Skin of body (tissue), 2 donors: ENCODE measurements around the gene KLHL17. TPM values are rescaled to one million over a fixed set of nuclear protein-coding genes. Genes with fewer than 3 reads are reported as not detected.
"Not testable (repeated sequence)": the region's sequence is repeated elsewhere in the genome, so short reads cannot be mapped to it uniquely, and the experiment has no call there.

Experiments
- DNase-seq: peaks from one replicate; lab custom pipeline; 2025; lab: John Stamatoyannopoulos, UW
- total RNA-seq: library from RNA; depleted of rRNA; stranded (reverse); fragments of >200 nt; gene quantifications from one replicate; pipeline ENCODE4 v1.2.3, GENCODE V29; 2014

The KLHL17 gene
- total RNA-seq, 1 donor from 2014 or later: 3.9 TPM

- no peak for DNase-seq
Measured at GRCh38 chr1:966704-967300, 6.4 kb downstream of the KLHL17 start.

DNA sequence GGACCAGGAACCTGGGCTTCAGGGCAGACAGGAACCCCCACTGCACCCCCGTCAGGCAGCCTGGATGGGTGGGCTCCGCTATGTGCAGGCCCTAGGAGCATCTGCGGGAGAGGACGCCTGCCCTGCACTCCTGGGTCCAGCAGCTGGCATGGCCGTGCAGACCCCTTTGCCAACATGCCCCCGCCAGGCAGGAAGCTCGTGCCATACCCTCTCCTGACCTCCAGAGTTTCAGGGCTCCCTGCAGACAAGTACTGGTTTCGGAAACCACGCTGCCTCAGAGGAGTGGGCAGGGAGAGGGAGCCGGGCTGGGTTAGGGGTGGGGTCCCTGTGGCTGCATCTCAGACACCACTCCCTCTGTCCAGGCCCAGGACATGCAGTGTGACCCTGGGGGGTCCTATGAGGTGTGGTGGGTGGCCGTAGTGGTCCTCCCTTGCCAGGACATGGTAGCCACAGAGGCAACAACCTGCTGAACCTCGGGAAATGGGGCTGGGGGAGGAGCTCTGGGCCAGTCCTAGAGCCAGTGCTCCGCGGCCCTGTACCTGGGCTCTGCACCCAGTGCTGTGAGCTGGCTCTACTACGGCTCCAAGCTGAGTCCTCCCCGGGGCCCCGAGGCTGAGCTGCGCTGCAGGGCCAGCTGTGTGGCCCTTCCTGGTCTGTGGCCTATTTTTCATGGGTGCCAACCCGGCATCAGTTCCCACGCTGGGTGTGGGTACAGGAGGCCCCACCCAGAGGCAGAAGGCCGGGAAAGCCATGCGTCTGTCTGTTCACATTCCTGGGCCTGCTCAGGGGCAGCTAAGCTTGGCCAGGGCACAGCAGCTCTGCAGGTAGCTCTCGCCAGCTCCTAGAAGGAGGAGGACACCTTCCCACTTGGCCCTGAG is 7.3 kb downstream of the KLHL17 start:
- DNase-seq: no peak

- no peak for DNase-seq
Measured at GRCh38 chr1:969260-969855, 9.0 kb downstream of the KLHL17 start.

DNA sequence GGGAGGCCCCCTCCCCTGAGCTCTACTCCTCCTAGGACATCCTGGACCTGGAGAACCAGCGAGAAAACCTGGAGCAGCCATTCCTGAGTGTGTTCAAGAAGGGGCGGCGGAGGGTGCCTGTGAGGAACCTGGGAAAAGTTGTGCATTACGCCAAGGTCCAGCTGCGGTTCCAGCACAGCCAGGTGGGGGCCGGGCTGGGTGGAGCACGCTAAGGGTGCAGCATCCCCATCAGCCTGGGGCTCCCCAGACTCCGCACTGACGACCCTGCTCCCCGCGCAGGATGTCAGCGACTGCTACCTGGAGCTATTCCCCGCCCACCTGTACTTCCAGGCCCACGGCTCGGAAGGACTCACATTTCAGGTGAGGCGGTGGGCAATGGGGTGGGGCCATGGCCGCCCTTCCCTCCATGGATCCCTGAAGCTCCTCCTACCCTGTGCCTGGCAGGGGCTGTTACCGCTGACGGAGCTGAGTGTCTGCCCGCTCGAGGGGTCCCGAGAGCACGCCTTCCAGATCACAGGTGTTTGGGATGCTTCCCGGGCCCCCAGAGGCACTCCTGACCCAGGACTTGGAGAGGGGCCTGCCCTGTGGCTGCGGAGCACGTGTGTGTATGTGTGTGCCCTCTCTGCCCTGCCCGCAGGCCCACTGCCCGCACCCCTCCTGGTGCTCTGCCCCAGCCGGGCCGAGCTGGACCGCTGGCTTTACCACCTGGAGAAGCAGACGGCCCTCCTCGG is 10.0 kb downstream of the KLHL17 start:
- DNase-seq: no peak

DNA sequence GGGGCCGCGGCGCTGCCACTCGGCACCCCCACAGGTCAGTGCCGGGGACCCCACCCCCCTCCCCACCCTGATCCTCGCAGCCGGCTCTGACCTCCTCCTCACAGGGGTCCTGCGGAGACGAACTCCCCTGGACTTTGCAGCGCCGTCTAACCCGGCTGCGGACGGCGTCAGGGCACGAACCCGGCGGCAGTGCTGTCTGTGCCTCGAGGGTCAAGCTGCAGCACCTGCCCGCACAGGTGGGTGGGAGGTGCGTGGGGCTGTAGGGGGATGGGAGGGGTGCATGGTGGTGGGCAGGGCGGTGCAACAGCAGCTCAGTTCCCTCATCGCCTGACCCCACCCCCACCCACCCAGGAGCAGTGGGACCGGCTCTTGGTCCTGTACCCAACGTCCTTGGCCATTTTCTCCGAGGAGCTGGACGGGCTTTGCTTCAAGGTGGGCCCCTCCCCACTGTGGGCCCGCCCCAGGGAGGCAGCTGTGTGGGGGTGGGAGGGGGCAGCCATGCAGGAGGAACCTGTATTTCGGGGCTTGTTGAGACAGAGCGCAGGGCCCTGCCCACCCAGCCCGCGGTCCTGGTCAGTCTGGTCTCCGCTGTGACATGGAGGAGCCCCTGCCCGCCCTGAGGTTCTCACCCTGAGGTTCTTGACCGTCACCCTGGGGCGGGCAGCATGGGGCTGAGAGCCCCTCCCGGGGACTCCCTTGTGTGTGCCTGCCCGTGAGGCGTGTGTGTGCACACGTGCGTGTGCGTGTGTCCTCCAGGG is 10.8 kb downstream of the KLHL17 start:
- DNase-seq: no peak

DNA sequence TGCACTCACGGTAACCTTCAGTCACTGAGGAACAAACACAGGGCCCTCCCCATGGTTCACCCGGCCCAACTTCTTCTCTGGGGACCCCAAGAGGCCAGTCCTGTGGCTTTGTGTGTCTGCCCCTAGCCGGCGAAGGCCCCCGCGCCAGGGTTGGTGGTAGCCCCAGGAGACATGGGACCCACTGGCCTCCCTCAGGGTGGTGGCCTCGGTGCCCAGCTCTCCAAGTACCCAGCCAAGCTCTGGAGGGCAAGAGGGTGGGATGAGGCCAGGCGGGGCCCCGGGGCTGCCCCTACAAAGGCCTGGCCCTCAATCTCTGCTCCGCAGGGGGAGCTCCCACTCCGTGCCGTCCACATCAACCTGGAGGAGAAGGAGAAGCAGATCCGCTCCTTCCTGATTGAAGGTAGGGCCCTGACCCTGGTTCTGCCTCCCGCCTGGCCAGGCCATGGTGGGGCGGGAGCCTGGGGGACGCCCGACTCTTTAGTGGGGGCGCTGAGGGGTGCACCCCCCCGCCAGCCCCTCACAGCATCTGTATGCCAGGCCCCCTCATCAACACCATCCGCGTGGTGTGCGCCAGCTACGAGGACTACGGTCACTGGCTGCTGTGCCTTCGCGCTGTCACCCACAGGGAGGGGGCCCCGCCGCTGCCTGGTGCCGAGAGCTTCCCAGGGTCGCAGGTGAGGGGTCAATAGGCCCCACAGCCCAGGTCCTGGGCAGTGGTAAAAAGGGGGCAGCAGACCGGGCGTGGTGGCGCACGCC is 11.5 kb downstream of the KLHL17 start:
- no peak for DNase-seq

DNA sequence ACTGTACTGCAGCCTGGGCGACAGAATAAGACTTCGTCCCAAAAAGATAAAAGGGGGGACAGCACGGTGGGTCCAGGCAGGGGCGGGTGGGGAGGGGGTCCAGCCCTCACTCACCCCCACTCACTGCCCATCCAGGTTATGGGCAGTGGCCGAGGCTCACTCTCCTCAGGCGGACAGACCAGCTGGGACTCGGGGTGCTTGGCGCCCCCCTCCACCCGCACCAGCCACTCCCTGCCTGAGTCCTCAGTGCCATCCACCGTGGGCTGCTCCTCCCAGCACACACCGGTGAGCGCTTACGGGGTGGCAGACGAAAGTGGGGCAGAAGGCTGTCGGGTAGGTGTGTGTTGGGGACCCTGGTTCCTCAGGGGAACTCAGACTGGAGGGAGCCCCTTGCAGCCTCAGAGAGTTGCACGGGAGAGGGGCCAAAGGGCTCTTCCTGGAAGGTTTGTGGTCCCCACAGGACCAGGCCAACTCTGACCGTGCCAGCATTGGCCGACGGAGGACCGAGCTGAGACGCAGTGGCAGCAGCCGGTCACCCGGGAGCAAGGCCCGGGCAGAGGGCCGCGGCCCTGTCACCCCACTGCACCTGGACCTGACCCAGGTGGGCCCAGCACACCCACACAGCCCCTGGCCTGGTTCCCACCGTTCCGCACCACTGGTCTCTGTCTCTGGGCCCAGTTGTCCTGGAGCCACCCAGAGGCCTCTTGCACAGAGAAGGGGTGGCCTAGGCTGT is 12.5 kb downstream of the KLHL17 start:
- DNase-seq: no peak

DNA sequence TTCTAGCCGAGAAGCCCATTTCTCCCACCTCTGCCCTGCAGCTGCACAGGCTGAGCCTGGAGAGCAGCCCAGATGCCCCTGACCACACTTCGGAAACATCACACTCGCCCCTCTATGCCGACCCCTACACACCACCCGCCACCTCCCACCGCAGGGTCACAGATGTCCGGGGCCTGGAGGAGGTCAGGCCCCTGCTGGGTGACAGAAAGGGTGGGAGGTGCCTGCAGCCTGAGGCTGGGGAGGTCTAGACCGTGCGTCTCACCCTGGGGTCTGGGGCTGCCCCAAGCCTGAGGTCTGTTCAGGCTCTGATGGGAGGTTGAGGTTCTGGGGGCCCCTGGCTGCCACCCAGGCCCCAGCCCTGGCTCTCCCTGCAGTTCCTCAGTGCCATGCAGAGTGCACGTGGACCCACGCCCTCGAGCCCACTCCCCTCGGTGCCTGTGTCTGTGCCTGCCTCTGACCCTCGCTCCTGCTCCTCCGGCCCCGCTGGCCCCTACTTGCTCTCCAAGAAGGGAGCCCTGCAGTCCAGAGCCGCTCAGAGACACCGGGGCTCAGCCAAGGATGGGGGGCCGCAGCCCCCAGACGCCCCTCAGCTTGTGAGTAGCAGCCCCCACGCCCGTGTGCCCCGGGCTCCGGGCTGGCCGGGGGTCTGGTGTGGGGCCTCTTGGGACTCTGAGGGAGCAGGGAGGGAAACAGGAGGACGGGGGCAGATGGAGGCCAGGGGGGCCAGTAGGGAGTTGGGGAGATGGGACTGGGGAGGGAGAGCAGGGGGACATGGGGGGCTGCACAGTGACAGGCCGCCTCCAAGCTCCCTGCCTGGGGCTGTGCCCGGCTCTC is 13.3 kb downstream of the KLHL17 start:
- no peak for DNase-seq

GRCh38 chr1:974293-974640 is 13.9 kb downstream of the KLHL17 start:
- no peak for DNase-seq

DNA sequence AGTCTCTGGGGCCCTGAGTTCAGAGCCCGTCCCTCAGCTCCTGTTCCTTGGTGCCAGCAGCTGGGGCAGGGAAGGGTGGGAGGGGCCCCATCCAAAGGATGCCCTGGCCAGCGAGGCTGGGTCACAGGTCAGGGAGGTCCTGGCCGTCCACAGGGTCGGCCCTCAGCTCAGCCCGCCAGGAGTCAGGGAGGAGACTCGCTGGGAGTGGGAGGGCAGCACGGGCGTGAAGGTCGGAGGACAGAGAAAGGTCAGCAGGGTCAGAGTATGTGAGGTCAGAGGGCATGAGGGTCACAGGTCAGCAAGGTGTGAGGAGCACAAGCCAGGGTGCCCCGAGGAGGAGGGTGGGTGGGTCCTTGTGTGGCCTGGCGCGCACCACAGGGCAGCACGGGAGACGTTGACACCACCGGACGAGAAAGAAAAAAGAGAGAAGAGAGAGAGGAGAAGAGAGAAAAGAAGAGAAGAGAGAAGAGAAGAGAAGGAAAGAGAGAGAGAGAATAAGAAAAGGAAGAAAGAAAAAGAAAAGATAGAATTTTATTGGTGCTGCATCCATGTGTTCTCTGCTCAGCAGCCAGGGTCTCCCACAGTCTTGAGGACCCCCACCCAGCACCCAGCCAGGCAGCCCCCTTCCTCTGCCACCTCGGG is 14.4 kb downstream of the KLHL17 start:
- DNase-seq: no peak

DNA sequence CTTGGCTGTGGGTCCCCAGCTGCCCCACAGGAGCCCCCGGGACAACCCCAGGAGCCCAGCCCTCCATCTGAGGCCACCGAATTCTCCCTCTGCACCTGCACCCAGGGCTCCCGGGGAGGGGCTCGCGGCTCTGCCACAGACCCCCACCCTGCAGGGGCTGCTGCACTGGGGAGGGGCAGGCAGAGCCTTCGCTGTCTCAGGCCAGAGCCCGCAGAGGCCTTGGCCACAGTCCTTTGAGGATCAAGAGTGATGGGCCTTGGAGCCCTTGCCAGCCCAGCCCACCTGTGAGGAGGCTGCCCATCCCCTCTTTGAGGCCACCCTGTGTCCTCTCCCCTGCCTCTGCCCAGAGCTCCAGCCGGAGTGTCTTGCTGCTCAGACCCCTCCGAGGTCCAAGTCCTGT is 15.0 kb downstream of the KLHL17 start:
- DNase-seq: no peak

GRCh38 chr1:975896-976683 is 15.7 kb downstream of the KLHL17 start:
- DNase-seq: peak; percentile 26

GRCh38 chr1:976791-977190 is 16.4 kb downstream of the KLHL17 start:
- not testable (repeated sequence) for DNase-seq

GRCh38 chr1:978069-978834 is 17.9 kb downstream of the KLHL17 start:
- DNase-seq: no peak

- no peak for DNase-seq
Measured at GRCh38 chr1:978835-979743, 18.7 kb downstream of the KLHL17 start.

DNA sequence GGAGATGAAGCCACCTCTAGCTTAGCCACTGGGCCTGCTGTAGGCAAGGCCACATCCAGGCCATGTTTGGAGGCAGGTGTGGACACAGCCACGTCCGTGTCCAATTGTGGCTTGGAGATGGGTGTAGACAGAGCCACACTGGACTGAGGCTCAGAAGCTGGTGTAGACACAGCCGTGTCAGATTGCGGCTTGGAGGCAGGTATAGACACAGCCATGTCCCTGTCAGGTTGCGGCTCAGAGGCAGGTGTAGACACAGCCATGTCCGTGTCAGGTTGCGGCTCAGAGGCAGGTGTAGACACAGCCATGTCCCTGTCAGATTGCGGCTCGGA is 19.3 kb downstream of the KLHL17 start:
- DNase-seq: no peak
